GM12878 (cell line): ENCODE data around the gene KDM4C. TPM values are rescaled to one million over a fixed set of nuclear protein-coding genes. Genes with fewer than 3 reads are reported as not detected.

Experiments used
- CHD1 ChIP-seq: IDR thresholded peaks from 2 replicates; pipeline ENCODE4 v1.6.1; 2012; ENCODE audit warnings: low read depth, low read length, improper control_type of control experiment
- CUX1 ChIP-seq: IDR thresholded peaks from 2 replicates; pipeline ENCODE4 v1.6.1; 2012; ENCODE audit warnings: improper control_type of control experiment, low read depth, low read length; ENCODE audit not compliant: insufficient replicate concordance
- RBBP5 ChIP-seq: fragments of 200-600 bp; sonication (generic); conservative IDR thresholded peaks from 2 replicates; pipeline ENCODE4 v1.6.1; 2016
- polyA plus RNA-seq, 11 experiments: library from polyadenylated mRNA; depleted of rRNA in 4 of 11; unstranded in 6 of 11; stranded (reverse) in 5 of 11; fragments of >200 nt; fragmentation: Nextera tagmentation in 4 of 11; fragmentation: Illumina TruSeq in 1 of 11; extraction: Ambion mirVana in 4 of 11; extraction: Trizol in 1 of 11; gene quantifications; 1 replicate in 1 of 11; 2 replicates in 10 of 11; pipeline versions ENCODE4 v1.2.1 to v1.2.3, GENCODE V29; 2011 to 2016; ENCODE audit warnings: inconsistent platforms in 2 of 11, missing spikeins in 2 of 11, low read depth in 1 of 11
- total RNA-seq, 4 experiments: library from RNA; depleted of rRNA in 3 of 4; stranded (reverse); fragments of >200 nt in 3 of 4; fragmentation: Illumina TruSeq in 1 of 4; extraction: Trizol in 1 of 4; gene quantifications; 2 replicates each; pipeline versions ENCODE4 v1.2.1 to v1.2.3, GENCODE V29; 2013 to 2021
- TF ChIP-seq, protein P1 (sequence below): IDR thresholded peaks from 2 replicates; pipeline ENCODE4 v1.6.1; 2012; ENCODE audit warnings: mild to moderate bottlenecking, low read depth, low read length
- TF ChIP-seq, protein P2 (sequence below): fragments of 450-650 bp; IDR thresholded peaks from 2 replicates; pipeline ENCODE4 v1.6.1; 2014; ENCODE audit warnings: mild to moderate bottlenecking
- TF ChIP-seq, protein P3 (sequence below): fragments of 450-650 bp; IDR thresholded peaks from 2 replicates; pipeline ENCODE4 v1.6.1; 2018; ENCODE audit warnings: borderline replicate concordance, mild to moderate bottlenecking; ENCODE audit not compliant: partially characterized antibody

KDM4C gene
- total and polyA plus RNA-seq, 10 of the 15 experiments (the other 5 are each of a cell fraction or from before 2014, with no cell fraction given), result 6.8 to 41.2 (median 20.1) TPM

DNA sequence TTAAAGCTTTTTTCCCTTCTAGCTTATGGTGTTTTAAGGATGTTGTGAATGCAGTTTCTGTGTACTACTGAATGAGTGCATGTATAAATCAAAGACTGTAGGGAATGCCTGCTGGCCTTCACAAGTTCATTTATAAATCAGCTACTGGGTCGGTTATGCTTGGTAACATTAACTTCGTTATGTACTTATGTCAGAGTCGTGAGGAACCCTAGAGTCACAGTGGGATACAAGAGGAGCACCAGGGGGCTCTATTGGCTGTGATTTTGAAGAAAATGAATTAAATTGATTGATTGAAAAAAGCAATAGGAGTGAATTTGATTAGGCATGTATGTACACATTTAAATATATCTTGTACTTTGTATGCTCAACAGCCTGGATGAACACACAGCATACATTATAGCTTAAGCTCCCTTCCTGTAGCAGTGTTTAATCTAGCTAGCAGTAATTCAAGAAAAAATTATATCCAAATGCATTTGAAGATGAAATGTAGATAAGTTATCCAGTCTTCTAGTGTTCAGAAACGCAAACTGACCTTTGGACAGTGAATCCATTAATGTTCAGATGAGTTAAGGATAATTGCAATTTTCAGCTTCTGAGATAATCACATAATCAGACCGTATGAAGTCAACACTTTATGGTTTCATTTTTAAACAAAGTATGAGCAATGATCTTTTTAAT, 204.2 kb downstream of the KDM4C start (continued):
- TF ChIP-seq CUX1, result no peak
- TF ChIP-seq, protein P1, sequence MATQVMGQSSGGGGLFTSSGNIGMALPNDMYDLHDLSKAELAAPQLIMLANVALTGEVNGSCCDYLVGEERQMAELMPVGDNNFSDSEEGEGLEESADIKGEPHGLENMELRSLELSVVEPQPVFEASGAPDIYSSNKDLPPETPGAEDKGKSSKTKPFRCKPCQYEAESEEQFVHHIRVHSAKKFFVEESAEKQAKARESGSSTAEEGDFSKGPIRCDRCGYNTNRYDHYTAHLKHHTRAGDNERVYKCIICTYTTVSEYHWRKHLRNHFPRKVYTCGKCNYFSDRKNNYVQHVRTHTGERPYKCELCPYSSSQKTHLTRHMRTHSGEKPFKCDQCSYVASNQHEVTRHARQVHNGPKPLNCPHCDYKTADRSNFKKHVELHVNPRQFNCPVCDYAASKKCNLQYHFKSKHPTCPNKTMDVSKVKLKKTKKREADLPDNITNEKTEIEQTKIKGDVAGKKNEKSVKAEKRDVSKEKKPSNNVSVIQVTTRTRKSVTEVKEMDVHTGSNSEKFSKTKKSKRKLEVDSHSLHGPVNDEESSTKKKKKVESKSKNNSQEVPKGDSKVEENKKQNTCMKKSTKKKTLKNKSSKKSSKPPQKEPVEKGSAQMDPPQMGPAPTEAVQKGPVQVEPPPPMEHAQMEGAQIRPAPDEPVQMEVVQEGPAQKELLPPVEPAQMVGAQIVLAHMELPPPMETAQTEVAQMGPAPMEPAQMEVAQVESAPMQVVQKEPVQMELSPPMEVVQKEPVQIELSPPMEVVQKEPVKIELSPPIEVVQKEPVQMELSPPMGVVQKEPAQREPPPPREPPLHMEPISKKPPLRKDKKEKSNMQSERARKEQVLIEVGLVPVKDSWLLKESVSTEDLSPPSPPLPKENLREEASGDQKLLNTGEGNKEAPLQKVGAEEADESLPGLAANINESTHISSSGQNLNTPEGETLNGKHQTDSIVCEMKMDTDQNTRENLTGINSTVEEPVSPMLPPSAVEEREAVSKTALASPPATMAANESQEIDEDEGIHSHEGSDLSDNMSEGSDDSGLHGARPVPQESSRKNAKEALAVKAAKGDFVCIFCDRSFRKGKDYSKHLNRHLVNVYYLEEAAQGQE, result no peak
- TF ChIP-seq, protein P2, sequence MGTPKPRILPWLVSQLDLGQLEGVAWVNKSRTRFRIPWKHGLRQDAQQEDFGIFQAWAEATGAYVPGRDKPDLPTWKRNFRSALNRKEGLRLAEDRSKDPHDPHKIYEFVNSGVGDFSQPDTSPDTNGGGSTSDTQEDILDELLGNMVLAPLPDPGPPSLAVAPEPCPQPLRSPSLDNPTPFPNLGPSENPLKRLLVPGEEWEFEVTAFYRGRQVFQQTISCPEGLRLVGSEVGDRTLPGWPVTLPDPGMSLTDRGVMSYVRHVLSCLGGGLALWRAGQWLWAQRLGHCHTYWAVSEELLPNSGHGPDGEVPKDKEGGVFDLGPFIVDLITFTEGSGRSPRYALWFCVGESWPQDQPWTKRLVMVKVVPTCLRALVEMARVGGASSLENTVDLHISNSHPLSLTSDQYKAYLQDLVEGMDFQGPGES, result no peak
- TF ChIP-seq, protein P3, sequence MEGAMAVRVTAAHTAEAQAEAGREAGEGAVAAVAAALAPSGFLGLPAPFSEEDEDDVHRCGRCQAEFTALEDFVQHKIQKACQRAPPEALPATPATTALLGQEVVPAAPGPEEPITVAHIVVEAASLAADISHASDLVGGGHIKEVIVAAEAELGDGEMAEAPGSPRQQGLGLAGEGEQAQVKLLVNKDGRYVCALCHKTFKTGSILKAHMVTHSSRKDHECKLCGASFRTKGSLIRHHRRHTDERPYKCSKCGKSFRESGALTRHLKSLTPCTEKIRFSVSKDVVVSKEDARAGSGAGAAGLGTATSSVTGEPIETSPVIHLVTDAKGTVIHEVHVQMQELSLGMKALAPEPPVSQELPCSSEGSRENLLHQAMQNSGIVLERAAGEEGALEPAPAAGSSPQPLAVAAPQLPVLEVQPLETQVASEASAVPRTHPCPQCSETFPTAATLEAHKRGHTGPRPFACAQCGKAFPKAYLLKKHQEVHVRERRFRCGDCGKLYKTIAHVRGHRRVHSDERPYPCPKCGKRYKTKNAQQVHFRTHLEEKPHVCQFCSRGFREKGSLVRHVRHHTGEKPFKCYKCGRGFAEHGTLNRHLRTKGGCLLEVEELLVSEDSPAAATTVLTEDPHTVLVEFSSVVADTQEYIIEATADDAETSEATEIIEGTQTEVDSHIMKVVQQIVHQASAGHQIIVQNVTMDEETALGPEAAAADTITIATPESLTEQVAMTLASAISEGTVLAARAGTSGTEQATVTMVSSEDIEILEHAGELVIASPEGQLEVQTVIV, result no peak
- no peak for TF ChIP-seq RBBP5
- no peak for TF ChIP-seq CHD1
